ENCODE data around the gene GAB1.

DNA sequence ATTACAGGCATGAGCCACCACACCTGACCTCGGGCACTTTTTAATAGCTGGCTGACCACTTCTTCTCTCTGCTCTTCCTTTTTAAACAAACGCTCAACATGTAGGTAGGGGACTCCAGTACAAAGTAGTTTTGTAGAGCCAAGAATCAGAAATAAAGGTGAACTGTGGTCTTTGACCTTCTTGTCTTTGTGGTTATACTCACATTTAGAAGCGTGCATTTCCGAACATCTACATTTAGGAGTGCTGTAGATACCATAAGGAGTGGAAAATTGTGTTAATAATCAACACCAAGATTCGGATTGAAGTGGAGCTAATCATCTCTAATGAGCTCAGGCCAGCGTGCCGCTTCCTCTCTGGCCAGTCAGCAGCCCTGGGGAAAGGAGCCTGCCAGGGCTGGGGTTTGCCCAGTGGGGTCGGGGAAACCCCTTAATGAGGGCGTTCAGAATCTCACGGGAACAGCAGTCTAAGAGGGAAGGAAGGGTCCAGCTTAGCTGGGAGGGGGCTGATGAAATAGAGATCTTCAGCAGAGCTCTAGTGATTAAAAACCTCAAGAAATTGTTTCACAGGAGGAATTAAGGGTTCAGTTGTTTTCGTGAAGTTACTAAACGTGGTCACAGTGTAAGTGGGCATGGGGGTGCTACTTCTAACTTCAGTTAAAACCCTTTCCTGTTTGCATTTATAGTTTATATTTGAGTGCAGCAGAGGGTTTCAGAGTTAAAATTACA, 81.2 kb downstream of the GAB1 start:
- TF ChIP-seq, protein P1, sequence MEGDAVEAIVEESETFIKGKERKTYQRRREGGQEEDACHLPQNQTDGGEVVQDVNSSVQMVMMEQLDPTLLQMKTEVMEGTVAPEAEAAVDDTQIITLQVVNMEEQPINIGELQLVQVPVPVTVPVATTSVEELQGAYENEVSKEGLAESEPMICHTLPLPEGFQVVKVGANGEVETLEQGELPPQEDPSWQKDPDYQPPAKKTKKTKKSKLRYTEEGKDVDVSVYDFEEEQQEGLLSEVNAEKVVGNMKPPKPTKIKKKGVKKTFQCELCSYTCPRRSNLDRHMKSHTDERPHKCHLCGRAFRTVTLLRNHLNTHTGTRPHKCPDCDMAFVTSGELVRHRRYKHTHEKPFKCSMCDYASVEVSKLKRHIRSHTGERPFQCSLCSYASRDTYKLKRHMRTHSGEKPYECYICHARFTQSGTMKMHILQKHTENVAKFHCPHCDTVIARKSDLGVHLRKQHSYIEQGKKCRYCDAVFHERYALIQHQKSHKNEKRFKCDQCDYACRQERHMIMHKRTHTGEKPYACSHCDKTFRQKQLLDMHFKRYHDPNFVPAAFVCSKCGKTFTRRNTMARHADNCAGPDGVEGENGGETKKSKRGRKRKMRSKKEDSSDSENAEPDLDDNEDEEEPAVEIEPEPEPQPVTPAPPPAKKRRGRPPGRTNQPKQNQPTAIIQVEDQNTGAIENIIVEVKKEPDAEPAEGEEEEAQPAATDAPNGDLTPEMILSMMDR (IDR thresholded peaks at IDR 0.05), result no peak
- no peak for TF ChIP-seq EZH2 (IDR thresholded peaks at IDR 0.05; ENCODE audit: borderline replicate concordance, insufficient read depth, low read depth, low read length, poor library complexity, severe bottlenecking)
